ENCODE data around the gene TAF11L12.
"Not testable (repeated sequence)": the region's sequence is repeated elsewhere in the genome, so short reads cannot be mapped to it uniquely, and the experiment has no call there.

Gene TAF11L12

GRCh38 chr5:17610092-17610491 is at the start of gene TAF11L12:
TAF11L12 (plus strand) TSS chr5:17610392.
- DNase-seq, result not testable (repeated sequence)

- DNase-seq, result not testable (repeated sequence)
These were observed 24.5 kb upstream of the TAF11L12 start, which contains the start of gene TAF11L7 for GRCh38 chr5:17585658-17586057. TAF11L7 (minus strand) TSS chr5:17585758.

- not testable (repeated sequence) for DNase-seq
These were observed 19.3 kb upstream of the TAF11L12 start, which contains the start of gene TAF11L8 for GRCh38 chr5:17590860-17591259. TAF11L8 (minus strand) TSS chr5:17590960.

- DNase-seq, result not testable (repeated sequence)
These were observed 15.9 kb upstream of the TAF11L12 start, which contains the start of gene TAF11L9 for GRCh38 chr5:17594255-17594654. TAF11L9 (minus strand) TSS chr5:17594394.

- not testable (repeated sequence) for DNase-seq
These were observed 12.5 kb upstream of the TAF11L12 start, which contains the start of gene TAF11L10 for GRCh38 chr5:17597728-17598127. TAF11L10 (minus strand) TSS chr5:17597828.

- not testable (repeated sequence) for DNase-seq
These were observed 6.3 kb upstream of the TAF11L12 start, which contains the start of gene TAF11L11 for GRCh38 chr5:17603880-17604279. TAF11L11 (plus strand) TSS chr5:17604183.

GRCh38 chr5:17604951-17605350 is 5.2 kb upstream of the TAF11L12 start:
- no peak for DNase-seq

GRCh38 chr5:17607461-17607860 is 2.7 kb upstream of the TAF11L12 start:
- DNase-seq, result not testable (repeated sequence)

- DNase-seq, result no peak
These were observed 4.8 kb downstream of the TAF11L12 start for GRCh38 chr5:17614872-17615605.

GRCh38 chr5:17619354-17619753 is 9.2 kb downstream of the TAF11L12 start:
- DNase-seq, result no peak

GRCh38 chr5:17620627-17621026 is 10.4 kb downstream of the TAF11L12 start:
- no peak for DNase-seq

- no peak for DNase-seq
These were observed 15.5 kb downstream of the TAF11L12 start for GRCh38 chr5:17625686-17626085.

- not testable (repeated sequence) for DNase-seq
These were observed 21.6 kb downstream of the TAF11L12 start, which contains the start of gene TAF11L13 for GRCh38 chr5:17631788-17632187. TAF11L13 (plus strand) TSS chr5:17632088.

- no peak for DNase-seq
These were observed 24.0 kb downstream of the TAF11L12 start, which contains the start of gene TAF11L14 for GRCh38 chr5:17634160-17634559. TAF11L14 (plus strand) TSS chr5:17634460.

GRCh38 chr5:17649232-17649631 is 39.0 kb downstream of the TAF11L12 start:
- DNase-seq, result not testable (repeated sequence)

GRCh38 chr5:17655201-17655759 is 45.1 kb downstream of the TAF11L12 start:
- not testable (repeated sequence) for DNase-seq

GRCh38 chr5:17655921-17656320 is 45.7 kb downstream of the TAF11L12 start:
- no peak for DNase-seq

Data from CD4-positive, alpha-beta T cell treated with Interleukin-12 subunit alpha and Interleukin-12 subunit beta, for 1 hour (primary cell).